Parathyroid adenoma (tissue), 2 donors: ENCODE data around the gene TMEM62.

ENCODE experiments used
- H2AFZ ChIP-seq: fragments of 300-600 bp; sonication (generic); one replicate; pipeline ENCODE4 v1.7.0; 2017; ENCODE audit warnings: antibody characterized with exemption, mild to moderate bottlenecking
- H3K27ac ChIP-seq: fragments of 300-600 bp; sonication (generic); one replicate; pipeline ENCODE4 v1.7.0; 2017
- H3K27me3 ChIP-seq: fragments of 300-600 bp; sonication (generic); one replicate; pipeline ENCODE4 v1.7.0; 2017; ENCODE audit warnings: low read length; ENCODE audit not compliant: control insufficient read depth, insufficient read depth
- H3K36me3 ChIP-seq: fragments of 300-600 bp; sonication (generic); one replicate; pipeline ENCODE4 v1.7.0; 2017; ENCODE audit warnings: low read length; ENCODE audit not compliant: control insufficient read depth, insufficient read depth
- H3K4me1 ChIP-seq: fragments of 300-600 bp; sonication (generic); one replicate; pipeline ENCODE4 v1.7.0; 2017; ENCODE audit warnings: control low read depth
- H3K4me2 ChIP-seq: fragments of 300-600 bp; sonication (generic); one replicate; pipeline ENCODE4 v1.7.0; 2017; ENCODE audit warnings: low read length
- H3K4me3 ChIP-seq: fragments of 300-600 bp; sonication (generic); one replicate; pipeline ENCODE4 v1.7.0; 2017; ENCODE audit warnings: low read depth, low read length
- H3K79me2 ChIP-seq: fragments of 300-600 bp; sonication (generic); one replicate; pipeline ENCODE4 v1.7.0; 2017; ENCODE audit warnings: control low read depth
- H3K9ac ChIP-seq: fragments of 300-600 bp; sonication (generic); one replicate; pipeline ENCODE4 v1.7.0; 2017; ENCODE audit warnings: mild to moderate bottlenecking
- H3K9me3 ChIP-seq: fragments of 300-600 bp; sonication (generic); one replicate; pipeline ENCODE4 v1.7.0; 2017; ENCODE audit warnings: low read length; ENCODE audit not compliant: control insufficient read depth
- TF ChIP-seq, protein P1 (sequence below): fragments of 300-600 bp; sonication (generic); IDR thresholded peaks from one replicate; pipeline ENCODE4 v1.7.0; 2017; ENCODE audit warnings: antibody characterized with exemption, mild to moderate bottlenecking
- donor health status: primary hyperparathyroidism.

The TMEM62 gene

DNA sequence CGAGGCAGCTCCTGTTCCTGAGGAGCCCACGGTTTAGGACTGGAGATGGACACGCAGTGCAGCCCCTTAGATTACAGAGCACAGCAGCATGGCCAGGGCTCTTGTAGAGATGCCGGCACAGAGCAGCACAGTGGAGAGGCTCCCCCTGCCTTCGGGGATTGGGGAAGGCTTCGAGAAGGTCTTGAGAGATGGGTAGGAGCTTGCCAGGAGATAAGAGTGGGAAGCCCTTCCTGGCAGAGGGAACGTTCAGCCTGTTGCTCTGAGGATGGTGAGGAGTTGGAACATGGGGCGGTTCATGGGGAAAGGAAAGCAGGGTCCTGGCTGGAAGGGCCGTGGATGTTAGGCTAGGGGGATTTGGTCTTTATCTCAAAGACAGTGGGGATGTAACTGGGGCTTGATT is 77.4 kb downstream of the TMEM62 start:
- TF ChIP-seq, protein P1, sequence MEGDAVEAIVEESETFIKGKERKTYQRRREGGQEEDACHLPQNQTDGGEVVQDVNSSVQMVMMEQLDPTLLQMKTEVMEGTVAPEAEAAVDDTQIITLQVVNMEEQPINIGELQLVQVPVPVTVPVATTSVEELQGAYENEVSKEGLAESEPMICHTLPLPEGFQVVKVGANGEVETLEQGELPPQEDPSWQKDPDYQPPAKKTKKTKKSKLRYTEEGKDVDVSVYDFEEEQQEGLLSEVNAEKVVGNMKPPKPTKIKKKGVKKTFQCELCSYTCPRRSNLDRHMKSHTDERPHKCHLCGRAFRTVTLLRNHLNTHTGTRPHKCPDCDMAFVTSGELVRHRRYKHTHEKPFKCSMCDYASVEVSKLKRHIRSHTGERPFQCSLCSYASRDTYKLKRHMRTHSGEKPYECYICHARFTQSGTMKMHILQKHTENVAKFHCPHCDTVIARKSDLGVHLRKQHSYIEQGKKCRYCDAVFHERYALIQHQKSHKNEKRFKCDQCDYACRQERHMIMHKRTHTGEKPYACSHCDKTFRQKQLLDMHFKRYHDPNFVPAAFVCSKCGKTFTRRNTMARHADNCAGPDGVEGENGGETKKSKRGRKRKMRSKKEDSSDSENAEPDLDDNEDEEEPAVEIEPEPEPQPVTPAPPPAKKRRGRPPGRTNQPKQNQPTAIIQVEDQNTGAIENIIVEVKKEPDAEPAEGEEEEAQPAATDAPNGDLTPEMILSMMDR, result no peak
- H3K27ac ChIP-seq, result no peak overlapping the region
- no peak overlapping the region for H2AFZ ChIP-seq
- H3K9me3 ChIP-seq, result no peaks in the 10 kb centered on the region
- H3K9ac ChIP-seq, result no peak overlapping the region
- no peaks in the 10 kb centered on the region for H3K79me2 ChIP-seq
- H3K4me2 ChIP-seq, result no peak overlapping the region
- H3K4me1 ChIP-seq, result no peaks in the 10 kb centered on the region
- no peaks in the 10 kb centered on the region for H3K36me3 ChIP-seq
- no peaks in the 10 kb centered on the region for H3K27me3 ChIP-seq
- H3K4me3 ChIP-seq, result no peak overlapping the region

DNA sequence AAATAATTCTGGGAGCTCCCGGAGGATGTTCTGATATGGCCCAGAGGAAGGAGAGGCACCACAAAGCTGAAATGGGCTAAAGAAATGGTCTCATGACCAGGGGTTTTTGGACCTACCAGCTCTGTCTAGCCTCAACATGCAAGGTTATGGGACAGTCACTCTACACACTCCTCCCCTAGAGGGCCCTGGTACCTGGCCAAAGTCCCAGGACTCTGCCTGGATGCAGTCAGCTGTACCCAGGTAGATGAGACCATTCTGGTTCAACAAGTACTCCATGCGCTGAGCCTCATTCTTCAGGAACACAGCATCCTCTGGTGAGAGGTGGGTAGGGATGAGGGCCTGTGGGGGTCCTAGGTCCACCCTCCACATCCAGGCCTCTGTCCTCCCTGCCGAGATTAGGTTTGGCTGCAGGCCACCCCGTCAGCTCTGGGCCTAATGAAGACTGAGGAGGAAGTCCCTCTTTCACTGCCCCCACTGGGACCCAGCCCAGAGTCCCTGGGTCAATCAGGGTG is 77.9 kb downstream of the TMEM62 start:
- Histone ChIP-seq H2AFZ (no peak overlapping the region), H3K79me2 (no peaks in the 10 kb centered on the region), H3K27me3 (no peaks in the 10 kb centered on the region), H3K27ac (no peak overlapping the region), H3K36me3 (no peaks in the 10 kb centered on the region), H3K4me1 (no peaks in the 10 kb centered on the region), H3K9ac (no peak overlapping the region), H3K4me2 (no peak overlapping the region), H3K4me3 (no peak overlapping the region), H3K9me3 (no peaks in the 10 kb centered on the region)
- TF ChIP-seq, protein P1, result no peak

DNA sequence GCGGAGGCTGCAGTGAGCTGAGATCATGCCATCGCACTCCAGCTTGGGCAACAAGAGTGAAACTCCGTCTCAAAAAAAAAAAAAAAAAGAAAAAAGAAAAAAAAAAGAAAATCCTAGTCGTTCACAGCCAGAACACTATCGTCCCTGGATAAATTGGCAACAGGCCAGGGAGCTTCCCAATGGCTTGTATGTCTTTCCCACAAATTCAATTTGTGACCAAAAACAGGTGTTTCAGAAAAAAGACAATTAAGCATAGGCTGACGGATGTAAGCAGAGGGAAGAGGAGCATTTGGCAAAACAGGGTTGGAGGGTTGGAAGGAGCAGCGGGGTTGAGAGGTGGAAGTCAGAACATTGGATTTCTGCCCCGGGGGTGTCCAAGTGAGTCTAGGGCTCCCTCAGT is 78.9 kb downstream of the TMEM62 start:
- no peaks in the 10 kb centered on the region for H3K4me1 ChIP-seq

GRCh38 chr15:43212951-43213350 is 79.6 kb downstream of the TMEM62 start:
- no peak overlapping the region for H3K4me3 ChIP-seq
- no peak overlapping the region for H3K4me2 ChIP-seq
- H3K79me2 ChIP-seq, result no peaks in the 10 kb centered on the region
- H3K36me3 ChIP-seq, result no peaks in the 10 kb centered on the region
- no peak overlapping the region for H3K27ac ChIP-seq
- TF ChIP-seq, protein P1, result no peak
- no peak overlapping the region for H2AFZ ChIP-seq
- H3K9me3 ChIP-seq, result no peaks in the 10 kb centered on the region
- H3K9ac ChIP-seq, result no peak overlapping the region
- no peaks in the 10 kb centered on the region for H3K27me3 ChIP-seq
- H3K4me1 ChIP-seq, result no peaks in the 10 kb centered on the region

More for the DNA sequence above, 78.9 kb downstream of the TMEM62 start:
- Histone ChIP-seq H3K27me3 (no peaks in the 10 kb centered on the region), H3K4me2 (no peak overlapping the region), H3K36me3 (no peaks in the 10 kb centered on the region), H3K27ac (no peak overlapping the region), H3K4me3 (no peak overlapping the region), H3K9me3 (no peaks in the 10 kb centered on the region), H3K79me2 (no peaks in the 10 kb centered on the region), H3K9ac (no peak overlapping the region), H2AFZ (no peak overlapping the region)
- TF ChIP-seq, protein P1, result no peak

- Histone ChIP-seq H3K9ac (no peak overlapping the region), H3K36me3 (no peaks in the 10 kb centered on the region), H3K27me3 (no peaks in the 10 kb centered on the region), H3K27ac (no peak overlapping the region), H3K4me2 (no peak overlapping the region), H3K4me1 (no peaks in the 10 kb centered on the region), H3K9me3 (no peaks in the 10 kb centered on the region), H3K4me3 (no peak overlapping the region), H3K79me2 (no peaks in the 10 kb centered on the region), H2AFZ (no peak overlapping the region)
- TF ChIP-seq, protein P1, result no peak
Measured at GRCh38 chr15:43213466-43213865, 80.1 kb downstream of the TMEM62 start.
